ENCODE data around the gene ARMS2.

- TF ChIP-seq FOXK1 (CRISPR knock-in tag; IDR thresholded peaks at IDR 0.05; ENCODE audit: borderline replicate concordance, low read depth): no peak
- no peak for TF ChIP-seq NFIB (CRISPR knock-in tag; IDR thresholded peaks at IDR 0.05; ENCODE audit: borderline replicate concordance)
- TF ChIP-seq PATZ1 (CRISPR knock-in tag; IDR thresholded peaks at IDR 0.05): no peak
- no peak for TF ChIP-seq TGIF2 (CRISPR knock-in tag; IDR thresholded peaks at IDR 0.05)
- no peak for TF ChIP-seq USF2 (IDR thresholded peaks at IDR 0.05; ENCODE audit: low read depth, low read length)
- TF ChIP-seq USF2 (CRISPR knock-in tag; IDR thresholded peaks at IDR 0.05; ENCODE audit: borderline replicate concordance): no peak
- no peak for TF ChIP-seq CTCF (CRISPR knock-in tag; IDR thresholded peaks at IDR 0.05)
- TF ChIP-seq POLR2A (IDR thresholded peaks at IDR 0.05; ENCODE audit: insufficient read depth in 1 of 2, low read depth in 2 of 2, low read length in 2 of 2): no peak
- TF ChIP-seq KLF13 (CRISPR knock-in tag; IDR thresholded peaks at IDR 0.05): no peak
- no peak for TF ChIP-seq HDAC6 (IDR thresholded peaks at IDR 0.05; ENCODE audit: low read depth, low read length)
- TF ChIP-seq SMC3 (IDR thresholded peaks at IDR 0.05; ENCODE audit: low read length): no peak
- TF ChIP-seq, protein P1, sequence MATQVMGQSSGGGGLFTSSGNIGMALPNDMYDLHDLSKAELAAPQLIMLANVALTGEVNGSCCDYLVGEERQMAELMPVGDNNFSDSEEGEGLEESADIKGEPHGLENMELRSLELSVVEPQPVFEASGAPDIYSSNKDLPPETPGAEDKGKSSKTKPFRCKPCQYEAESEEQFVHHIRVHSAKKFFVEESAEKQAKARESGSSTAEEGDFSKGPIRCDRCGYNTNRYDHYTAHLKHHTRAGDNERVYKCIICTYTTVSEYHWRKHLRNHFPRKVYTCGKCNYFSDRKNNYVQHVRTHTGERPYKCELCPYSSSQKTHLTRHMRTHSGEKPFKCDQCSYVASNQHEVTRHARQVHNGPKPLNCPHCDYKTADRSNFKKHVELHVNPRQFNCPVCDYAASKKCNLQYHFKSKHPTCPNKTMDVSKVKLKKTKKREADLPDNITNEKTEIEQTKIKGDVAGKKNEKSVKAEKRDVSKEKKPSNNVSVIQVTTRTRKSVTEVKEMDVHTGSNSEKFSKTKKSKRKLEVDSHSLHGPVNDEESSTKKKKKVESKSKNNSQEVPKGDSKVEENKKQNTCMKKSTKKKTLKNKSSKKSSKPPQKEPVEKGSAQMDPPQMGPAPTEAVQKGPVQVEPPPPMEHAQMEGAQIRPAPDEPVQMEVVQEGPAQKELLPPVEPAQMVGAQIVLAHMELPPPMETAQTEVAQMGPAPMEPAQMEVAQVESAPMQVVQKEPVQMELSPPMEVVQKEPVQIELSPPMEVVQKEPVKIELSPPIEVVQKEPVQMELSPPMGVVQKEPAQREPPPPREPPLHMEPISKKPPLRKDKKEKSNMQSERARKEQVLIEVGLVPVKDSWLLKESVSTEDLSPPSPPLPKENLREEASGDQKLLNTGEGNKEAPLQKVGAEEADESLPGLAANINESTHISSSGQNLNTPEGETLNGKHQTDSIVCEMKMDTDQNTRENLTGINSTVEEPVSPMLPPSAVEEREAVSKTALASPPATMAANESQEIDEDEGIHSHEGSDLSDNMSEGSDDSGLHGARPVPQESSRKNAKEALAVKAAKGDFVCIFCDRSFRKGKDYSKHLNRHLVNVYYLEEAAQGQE (IDR thresholded peaks at IDR 0.05; ENCODE audit: borderline replicate concordance in 1 of 2, low read depth in 1 of 2, low read length in 2 of 2): no peak
- TF ChIP-seq, protein P2, sequence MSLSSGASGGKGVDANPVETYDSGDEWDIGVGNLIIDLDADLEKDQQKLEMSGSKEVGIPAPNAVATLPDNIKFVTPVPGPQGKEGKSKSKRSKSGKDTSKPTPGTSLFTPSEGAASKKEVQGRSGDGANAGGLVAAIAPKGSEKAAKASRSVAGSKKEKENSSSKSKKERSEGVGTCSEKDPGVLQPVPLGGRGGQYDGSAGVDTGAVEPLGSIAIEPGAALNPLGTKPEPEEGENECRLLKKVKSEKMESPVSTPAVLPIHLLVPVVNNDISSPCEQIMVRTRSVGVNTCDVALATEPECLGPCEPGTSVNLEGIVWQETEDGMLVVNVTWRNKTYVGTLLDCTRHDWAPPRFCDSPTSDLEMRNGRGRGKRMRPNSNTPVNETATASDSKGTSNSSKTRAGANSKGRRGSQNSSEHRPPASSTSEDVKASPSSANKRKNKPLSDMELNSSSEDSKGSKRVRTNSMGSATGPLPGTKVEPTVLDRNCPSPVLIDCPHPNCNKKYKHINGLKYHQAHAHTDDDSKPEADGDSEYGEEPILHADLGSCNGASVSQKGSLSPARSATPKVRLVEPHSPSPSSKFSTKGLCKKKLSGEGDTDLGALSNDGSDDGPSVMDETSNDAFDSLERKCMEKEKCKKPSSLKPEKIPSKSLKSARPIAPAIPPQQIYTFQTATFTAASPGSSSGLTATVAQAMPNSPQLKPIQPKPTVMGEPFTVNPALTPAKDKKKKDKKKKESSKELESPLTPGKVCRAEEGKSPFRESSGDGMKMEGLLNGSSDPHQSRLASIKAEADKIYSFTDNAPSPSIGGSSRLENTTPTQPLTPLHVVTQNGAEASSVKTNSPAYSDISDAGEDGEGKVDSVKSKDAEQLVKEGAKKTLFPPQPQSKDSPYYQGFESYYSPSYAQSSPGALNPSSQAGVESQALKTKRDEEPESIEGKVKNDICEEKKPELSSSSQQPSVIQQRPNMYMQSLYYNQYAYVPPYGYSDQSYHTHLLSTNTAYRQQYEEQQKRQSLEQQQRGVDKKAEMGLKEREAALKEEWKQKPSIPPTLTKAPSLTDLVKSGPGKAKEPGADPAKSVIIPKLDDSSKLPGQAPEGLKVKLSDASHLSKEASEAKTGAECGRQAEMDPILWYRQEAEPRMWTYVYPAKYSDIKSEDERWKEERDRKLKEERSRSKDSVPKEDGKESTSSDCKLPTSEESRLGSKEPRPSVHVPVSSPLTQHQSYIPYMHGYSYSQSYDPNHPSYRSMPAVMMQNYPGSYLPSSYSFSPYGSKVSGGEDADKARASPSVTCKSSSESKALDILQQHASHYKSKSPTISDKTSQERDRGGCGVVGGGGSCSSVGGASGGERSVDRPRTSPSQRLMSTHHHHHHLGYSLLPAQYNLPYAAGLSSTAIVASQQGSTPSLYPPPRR (CRISPR knock-in tag; IDR thresholded peaks at IDR 0.05; ENCODE audit: borderline replicate concordance): no peak
- TF ChIP-seq ZFP36 (IDR thresholded peaks at IDR 0.05; ENCODE audit: borderline replicate concordance, low read depth, low read length, partially characterized antibody): no peak
Observed at GRCh38 chr10:122450353-122450990, 4.0 kb upstream of the ARMS2 start.

Data from HepG2 (cell line).